Mucosa of descending colon (tissue), 3 donors: ENCODE data around the gene IFI6. TPM values are rescaled to one million over a fixed set of nuclear protein-coding genes. Genes with fewer than 3 reads are reported as not detected.

Experiments
- ATAC-seq: fragments of 200-7000 bp; cut with Tn5 transposase; one replicate; pipeline ENCODE4 v1.9.1; 2020; ENCODE audit warnings: mild to moderate bottlenecking, moderate library complexity
- DNase-seq, 3 donors: peaks; one replicate each; pipeline ENCODE4 v3.0.0-alpha.2; 2020
- H3K36me3 ChIP-seq: fragments of 200-600 bp; one replicate; pipeline ENCODE4 v1.8.0; 2021; ENCODE audit warnings: low read depth, mild to moderate bottlenecking
- H3K4me1 ChIP-seq: fragments of 200-600 bp; one replicate; pipeline ENCODE4 v1.8.0; 2021; ENCODE audit warnings: low read depth, mild to moderate bottlenecking
- H3K4me3 ChIP-seq: fragments of 200-600 bp; one replicate; pipeline ENCODE4 v1.8.0; 2021; ENCODE audit warnings: mild to moderate bottlenecking
- H3K9me3 ChIP-seq: fragments of 200-600 bp; one replicate; pipeline ENCODE4 v1.8.0; 2021; ENCODE audit warnings: mild to moderate bottlenecking
- intact Hi-C, 2 donors: fragments of 100-400 bp; cut with DNase I in 1 of 2; cut with micrococcal nuclease in 1 of 2; formaldehyde crosslinking; loops; one replicate each; pipeline versions ENCODE4 v1.11.0 to v1.11.1; 2022; cut with DNase I, micrococcal nuclease
- total RNA-seq, 3 donors: library from RNA; stranded (reverse); fragmentation: NEBNext Ultra II Directional in 2 of 3; extraction: Animal tissue kit (Norgen Biotek cat#: 25700) in 2 of 3; gene quantifications; one replicate each; pipeline versions ENCODE4 v1.2.1 to v1.2.4, GENCODE V29; 2021 to 2023
- TF ChIP-seq, protein P1 (sequence below): fragments of 200-600 bp; IDR thresholded peaks from one replicate; pipeline ENCODE4 v1.8.0; 2022; ENCODE audit warnings: antibody characterized with exemption, mild to moderate bottlenecking
- donor health status: DM: no; HTN: no; CAD: no; lungs with moderate emphysema.
- donor health status: DM: no; HTN: no; CAD: no.
- donor health status: DM: no; HTN: yes; CAD: no.

The IFI6 gene
- total RNA-seq, 3 donors from 2014 or later = 8.3 to 51.4 (median 45.4) TPM

DNA sequence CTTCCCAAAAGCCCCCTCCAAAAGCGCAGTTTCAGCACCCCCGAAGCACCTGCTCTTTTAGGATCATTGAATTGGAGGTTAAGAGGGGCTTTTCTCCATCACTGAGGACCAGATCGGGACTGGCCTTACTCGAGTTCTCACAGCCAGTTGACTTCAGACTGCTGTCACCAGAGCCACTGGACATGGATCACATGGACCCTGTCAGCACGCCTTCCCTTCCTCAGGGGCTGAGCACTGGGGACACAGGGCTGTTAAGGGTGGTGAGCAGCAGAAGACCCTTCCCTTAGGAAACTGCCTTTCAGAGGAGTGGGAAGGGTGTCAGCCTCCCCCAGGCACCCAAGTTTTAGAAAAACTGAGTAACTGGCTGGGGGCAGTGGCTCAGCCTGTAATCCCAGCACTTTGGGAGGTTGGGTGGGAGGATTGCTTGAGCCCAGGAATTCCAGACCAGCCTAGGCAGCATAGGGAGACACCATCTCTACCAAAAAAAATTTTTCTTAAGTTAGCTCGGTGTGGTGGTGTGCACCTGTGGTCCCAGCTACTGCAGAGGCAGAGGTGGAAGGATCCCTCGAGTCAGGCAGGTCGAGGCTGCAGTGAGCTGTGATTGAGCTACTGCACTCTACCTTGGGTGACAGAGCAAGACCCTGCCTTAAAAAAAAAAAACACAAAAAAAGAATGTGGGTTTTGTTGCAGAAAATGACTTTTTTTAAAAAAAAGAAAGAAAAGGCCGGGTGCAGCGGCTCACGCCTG lies 36.4 kb downstream of the IFI6 start:
- no peaks in the 10 kb centered on the region for H3K9me3 ChIP-seq
- no peak overlapping the region for H3K4me3 ChIP-seq
- H3K36me3 ChIP-seq = no peaks in the 10 kb centered on the region
- intact Hi-C loops = no loop called here
- ATAC-seq (no peak), DNase-seq (no peak)
- H3K4me1 ChIP-seq = peaks cover 4% of the 10 kb centered on the region
- TF ChIP-seq, protein P1, sequence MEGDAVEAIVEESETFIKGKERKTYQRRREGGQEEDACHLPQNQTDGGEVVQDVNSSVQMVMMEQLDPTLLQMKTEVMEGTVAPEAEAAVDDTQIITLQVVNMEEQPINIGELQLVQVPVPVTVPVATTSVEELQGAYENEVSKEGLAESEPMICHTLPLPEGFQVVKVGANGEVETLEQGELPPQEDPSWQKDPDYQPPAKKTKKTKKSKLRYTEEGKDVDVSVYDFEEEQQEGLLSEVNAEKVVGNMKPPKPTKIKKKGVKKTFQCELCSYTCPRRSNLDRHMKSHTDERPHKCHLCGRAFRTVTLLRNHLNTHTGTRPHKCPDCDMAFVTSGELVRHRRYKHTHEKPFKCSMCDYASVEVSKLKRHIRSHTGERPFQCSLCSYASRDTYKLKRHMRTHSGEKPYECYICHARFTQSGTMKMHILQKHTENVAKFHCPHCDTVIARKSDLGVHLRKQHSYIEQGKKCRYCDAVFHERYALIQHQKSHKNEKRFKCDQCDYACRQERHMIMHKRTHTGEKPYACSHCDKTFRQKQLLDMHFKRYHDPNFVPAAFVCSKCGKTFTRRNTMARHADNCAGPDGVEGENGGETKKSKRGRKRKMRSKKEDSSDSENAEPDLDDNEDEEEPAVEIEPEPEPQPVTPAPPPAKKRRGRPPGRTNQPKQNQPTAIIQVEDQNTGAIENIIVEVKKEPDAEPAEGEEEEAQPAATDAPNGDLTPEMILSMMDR = no peak

- Histone ChIP-seq H3K36me3 (no peaks in the 10 kb centered on the region), H3K4me3 (no peak within 1 kb of the TSS), H3K4me1 (peaks cover 4% of the 10 kb centered on the region), H3K9me3 (no peaks in the 10 kb centered on the region)
- intact Hi-C loops = no loop called here
- ATAC-seq (peak; percentile 19), DNase-seq (peak in 1 of 3 donors; percentile 75)
- TF ChIP-seq, protein P1 = no peak
Measured at GRCh38 chr1:27634985-27635367, 37.0 kb downstream of the IFI6 start, which contains the start of gene FGR. Gene FGR, minus strand, starts transcription at chr1:27635185. Its CDS starts 11,269 bp downstream, at chr1:27623916.

DNA sequence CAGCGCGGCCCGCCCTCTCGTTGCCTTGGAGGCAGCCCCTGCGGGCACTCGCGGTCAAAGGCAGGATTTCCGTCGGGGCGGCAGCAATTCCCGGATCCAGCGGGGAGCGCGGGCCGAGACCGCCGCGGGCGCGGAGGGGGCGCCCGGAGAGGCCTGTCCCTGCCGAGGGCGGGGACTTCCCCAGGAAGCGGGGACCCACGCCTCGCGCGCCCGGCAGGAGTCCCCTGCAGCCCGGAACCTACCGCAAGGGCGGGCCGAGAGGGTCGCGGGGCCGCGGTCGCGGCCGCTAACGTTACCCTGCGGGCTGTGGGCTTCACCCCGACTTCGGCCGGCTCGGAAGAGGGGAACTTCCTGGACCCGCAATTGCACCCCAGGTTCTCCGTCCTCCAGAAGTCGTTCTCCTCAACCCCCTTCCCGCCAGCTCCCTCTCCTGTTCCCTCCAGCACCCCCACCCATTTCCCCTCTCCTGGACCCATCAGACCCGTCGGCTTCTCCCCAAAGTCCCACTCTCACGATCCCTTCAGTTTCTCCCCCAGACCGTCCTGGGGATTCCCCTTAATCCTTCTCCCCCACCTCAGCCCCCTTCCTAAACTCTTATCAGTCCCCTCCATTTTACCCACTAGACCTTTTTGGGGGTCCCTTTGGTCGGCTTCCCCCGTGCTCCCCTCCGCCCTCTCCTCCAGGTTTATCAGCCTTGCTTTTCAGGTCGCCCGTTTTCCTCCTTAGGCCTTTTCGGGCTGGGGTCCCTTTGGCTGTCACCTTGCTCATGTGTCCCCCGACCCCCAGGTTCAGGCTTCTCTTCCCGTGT lies 37.6 kb downstream of the IFI6 start:
- H3K9me3 ChIP-seq = no peaks in the 10 kb centered on the region
- peaks cover 4% of the 10 kb centered on the region for H3K4me1 ChIP-seq
- DNase-seq (peak in 2 of 3 donors; percentile 60 to 76), ATAC-seq (peak; percentile 52)
- H3K36me3 ChIP-seq = no peaks in the 10 kb centered on the region
- intact Hi-C loops = no loop called here
- TF ChIP-seq, protein P1 = no peak
- no peak overlapping the region for H3K4me3 ChIP-seq

GRCh38 chr1:27633640-27634176 lies 38.3 kb downstream of the IFI6 start:
- ATAC-seq (no peak), DNase-seq (no peak)
- Histone ChIP-seq H3K9me3 (no peaks in the 10 kb centered on the region), H3K36me3 (no peaks in the 10 kb centered on the region), H3K4me1 (peaks cover 4% of the 10 kb centered on the region), H3K4me3 (no peak overlapping the region)
- TF ChIP-seq, protein P1 = no peak
- intact Hi-C loops = no loop called here

DNA sequence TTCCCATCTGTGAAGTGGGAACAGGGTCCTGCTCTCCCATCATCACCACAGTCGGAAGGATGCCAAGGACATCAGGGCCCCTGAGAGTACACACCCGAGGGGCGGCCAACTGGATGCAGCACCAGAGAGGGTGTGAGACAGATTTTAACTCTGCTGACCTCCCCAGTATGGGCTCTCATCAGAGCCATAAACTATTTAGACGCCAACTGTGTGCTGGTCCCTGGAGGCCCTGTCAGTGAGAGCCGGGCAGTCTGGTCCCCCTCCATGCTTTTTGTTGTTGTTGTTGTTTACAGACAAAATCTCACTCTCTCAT lies 38.7 kb downstream of the IFI6 start:
- ATAC-seq = no peak
- TF ChIP-seq, protein P1 = no peak
- no peaks in the 10 kb centered on the region for H3K36me3 ChIP-seq
- peaks cover 4% of the 10 kb centered on the region for H3K4me1 ChIP-seq
- DNase-seq = no peak
- intact Hi-C loops = no loop called here
- no peak overlapping the region for H3K4me3 ChIP-seq
- H3K9me3 ChIP-seq = no peaks in the 10 kb centered on the region
